GM12878 (cell line): Measurements from ENCODE around the gene CUTA. TPM values are rescaled to one million over a fixed set of nuclear protein-coding genes. Genes with fewer than 3 reads are reported as not detected.

Experiments
- ATAC-seq: fragments of 200-7000 bp; cut with Tn5 transposase; 3 replicates; pipeline ENCODE4 v1.9.1; 2020; ENCODE audit warnings: mild to moderate bottlenecking, moderate library complexity
- BruUV-seq: library from RNA; stranded (reverse); fragments of 400-500 nt; replicated peaks from 2 replicates; lab custom pipeline; 2021; lab: Mats Ljungman, UMichigan
- CTCF ChIA-PET: fragments of 300-600 bp; sonication (Branson Sonifier 250); formaldehyde crosslinking; extraction: SDS; loops from one replicate; lab custom pipeline; 2021; ENCODE audit warnings: inconsistent platforms; lab: Yijun Ruan, JAX
- POLR2A ChIA-PET: fragments of 350-600 bp; formaldehyde crosslinking; extraction: SDS; loops from one replicate; lab custom pipeline; 2021; ENCODE audit warnings: inconsistent platforms; lab: Charles Lee
- RAD21 ChIA-PET: fragments of 300-600 bp; sonication (Branson Sonifier 250); formaldehyde crosslinking; loops from one replicate; lab custom pipeline; 2023; ENCODE audit warnings: antibody characterized with exemption; ENCODE audit not compliant: unreplicated experiment; lab: Charles Lee
- SMC1A ChIA-PET: fragments of 300-600 bp; sonication (Branson Sonifier 250); formaldehyde crosslinking; loops from one replicate; lab custom pipeline; 2023; ENCODE audit not compliant: unreplicated experiment, uncharacterized antibody; lab: Charles Lee
- DNase-seq: peaks from one replicate; pipeline ENCODE4 v3.0.0-alpha.2; 2011; ENCODE audit warnings: low read depth, low spot score
- FAIRE-seq: peaks from 3 replicates; lab custom pipeline; 2011; peaks lifted over from hg19 to GRCh38; lab: Jason Lieb, UNC
- H2AFZ ChIP-seq: 2 replicates; pipeline ENCODE4 v1.6.0; 2011; ENCODE audit warnings: low read depth, low read length, control low read depth; ENCODE audit not compliant: control insufficient read depth
- H3K27ac ChIP-seq: 2 replicates; pipeline ENCODE4 v1.5.1; 2011; ENCODE audit warnings: control low read depth; ENCODE audit not compliant: control insufficient read depth, insufficient read depth
- H3K27me3 ChIP-seq, 2 experiments: replicated peaks in 1 of 2; 2 replicates each; pipeline versions ENCODE4 v1.6.0 to v1.6.1; 2011; ENCODE audit warnings: low read length in 1 of 2; ENCODE audit not compliant: control insufficient read depth in 2 of 2, insufficient read depth in 2 of 2
- H3K36me3 ChIP-seq, 2 experiments: 2 replicates each; pipeline ENCODE4 v1.5.1; 2011; ENCODE audit warnings: low read length in 1 of 2; ENCODE audit not compliant: control insufficient read depth in 2 of 2, insufficient read depth in 2 of 2
- H3K4me1 ChIP-seq: 2 replicates; pipeline ENCODE4 v1.6.1; 2011; ENCODE audit warnings: mild to moderate bottlenecking, low read length, moderate library complexity, mixed read lengths; ENCODE audit not compliant: control insufficient read depth, insufficient read depth
- H3K4me2 ChIP-seq: 2 replicates; pipeline ENCODE4 v1.6.0; 2011; ENCODE audit warnings: control low read depth; ENCODE audit not compliant: control insufficient read depth, insufficient read depth
- H3K4me3 ChIP-seq: fragments of 200-600 bp; sonication (generic); 2 replicates; pipeline ENCODE4 v1.5.1; 2016
- H3K79me2 ChIP-seq: 2 replicates; pipeline ENCODE4 v1.6.0; 2011; ENCODE audit warnings: low read length; ENCODE audit not compliant: control insufficient read depth, insufficient read depth
- H3K9ac ChIP-seq: 2 replicates; pipeline ENCODE4 v1.8.0; 2011; ENCODE audit warnings: low read length, control low read depth, mixed read lengths; ENCODE audit not compliant: control insufficient read depth, insufficient read depth
- H3K9me3 ChIP-seq: replicated peaks from 3 replicates; pipeline ENCODE4 v1.5.1; 2011; ENCODE audit warnings: mild to moderate bottlenecking, low read length; ENCODE audit not compliant: control insufficient read depth, insufficient read depth
- H4K20me1 ChIP-seq: 2 replicates; pipeline ENCODE4 v1.6.0; 2011; ENCODE audit not compliant: control insufficient read depth, insufficient read depth
- BHLHE40 ChIP-seq, 2 experiments: fragments of 450-650 bp in 1 of 2; IDR thresholded peaks; 2 replicates each; pipeline ENCODE4 v1.6.1; 2011 to 2017; ENCODE audit warnings: low read depth in 2 of 2, borderline replicate concordance in 1 of 2, improper control_type of control experiment in 1 of 2, low read length in 1 of 2, mild to moderate bottlenecking in 1 of 2
- CBFB ChIP-seq: IDR thresholded peaks from 2 replicates; pipeline ENCODE4 v1.6.1; 2016; ENCODE audit warnings: antibody characterized with exemption, low read depth
- GABPA ChIP-seq: IDR thresholded peaks from 2 replicates; pipeline ENCODE4 v1.6.1; 2014; ENCODE audit warnings: antibody characterized with exemption, low read depth, mild to moderate bottlenecking, inconsistent platforms
- GATAD2B ChIP-seq: fragments of 450-650 bp; conservative IDR thresholded peaks from 2 replicates; pipeline ENCODE4 v1.6.1; 2017; ENCODE audit warnings: low read depth, mild to moderate bottlenecking, moderate library complexity
- IKZF2 ChIP-seq, 2 experiments: fragments of 450-650 bp; IDR thresholded peaks; 2 replicates each; pipeline ENCODE4 v1.6.1; 2017; ENCODE audit warnings: mild to moderate bottlenecking in 2 of 2, moderate library complexity in 2 of 2
- IRF5 ChIP-seq: fragments of 450-650 bp; IDR thresholded peaks from 2 replicates; pipeline ENCODE4 v1.6.1; 2017; ENCODE audit warnings: borderline replicate concordance
- NR2F1 ChIP-seq: fragments of 450-650 bp; conservative IDR thresholded peaks from 2 replicates; pipeline ENCODE4 v1.6.1; 2017; ENCODE audit warnings: mild to moderate bottlenecking
- PAX5 ChIP-seq: IDR thresholded peaks from 2 replicates; pipeline ENCODE4 v1.6.1; 2011; ENCODE audit warnings: low read depth, low read length, borderline replicate concordance
- RCOR1 ChIP-seq: conservative IDR thresholded peaks from 2 replicates; pipeline ENCODE4 v1.6.1; 2012; ENCODE audit warnings: low read depth, low read length, improper control_type of control experiment
- RFX5 ChIP-seq: IDR thresholded peaks from 2 replicates; pipeline ENCODE4 v1.6.1; 2011; ENCODE audit warnings: low read depth, low read length, improper control_type of control experiment
- TCF7 ChIP-seq: IDR thresholded peaks from 2 replicates; pipeline ENCODE4 v1.6.1; 2014; ENCODE audit warnings: antibody characterized with exemption, borderline replicate concordance
- USF1 ChIP-seq: IDR thresholded peaks from 2 replicates; pipeline ENCODE4 v1.6.1; 2011; ENCODE audit warnings: borderline replicate concordance, low read depth, mild to moderate bottlenecking, moderate library complexity, mixed read lengths, low read length; ENCODE audit not compliant: insufficient read depth; ENCODE audit errors: extremely low read length
- YY1 ChIP-seq: IDR thresholded peaks from 2 replicates; pipeline ENCODE4 v1.6.1; 2011; ENCODE audit warnings: low read depth, mild to moderate bottlenecking, low read length
- ZBTB33 ChIP-seq: fragments of 450-650 bp; IDR thresholded peaks from 2 replicates; pipeline ENCODE4 v1.6.1; 2017; ENCODE audit warnings: mild to moderate bottlenecking
- WGBS: methylation state at CpG from one replicate; pipeline ENCODE4 v1.1.6; 2016; ENCODE audit warnings: low lambda C conversion rate; ENCODE audit not compliant: insufficient replicate concordance, insufficient coverage; ENCODE audit errors: missing lambda C conversion rate; 5-methylcytosine and 5-hydroxymethylcytosine counted together
- in situ Hi-C: fragments of 300-500 bp; cut with MboI; formaldehyde crosslinking; loops from 9 replicates; pipeline ENCODE4 v1.14.3; 2018; ENCODE audit warnings: mixed read lengths
- intact Hi-C: fragments of 100-400 bp; cut with micrococcal nuclease; formaldehyde crosslinking; loops from one replicate; pipeline ENCODE4 v1.14.2; 2022; ENCODE audit not compliant: unreplicated experiment
- polyA plus RNA-seq, 11 experiments: library from polyadenylated mRNA; depleted of rRNA in 4 of 11; unstranded in 6 of 11; stranded (reverse) in 5 of 11; fragments of >200 nt; fragmentation: Nextera tagmentation in 4 of 11; fragmentation: Illumina TruSeq in 1 of 11; extraction: Ambion mirVana in 4 of 11; extraction: Trizol in 1 of 11; gene quantifications; 1 replicate in 1 of 11; 2 replicates in 10 of 11; pipeline versions ENCODE4 v1.2.1 to v1.2.3, GENCODE V29; 2011 to 2016; ENCODE audit warnings: inconsistent platforms in 2 of 11, missing spikeins in 2 of 11, low read depth in 1 of 11
- total RNA-seq, 4 experiments: library from RNA; depleted of rRNA in 3 of 4; stranded (reverse); fragments of >200 nt in 3 of 4; fragmentation: Illumina TruSeq in 1 of 4; extraction: Trizol in 1 of 4; gene quantifications; 2 replicates each; pipeline versions ENCODE4 v1.2.1 to v1.2.3, GENCODE V29; 2013 to 2021

The CUTA gene
- total and polyA plus RNA-seq, 10 of the 15 experiments (the other 5 are each of a cell fraction or from before 2014, with no cell fraction given) = 102 to 293 (median 189) TPM

GRCh38 chr6:33405386-33405940 lies 12.4 kb downstream of the CUTA start:
- ATAC-seq (no peak), FAIRE-seq (no peak), DNase-seq (no peak)
- in situ Hi-C loops = no loop called here
- ChIA-PET RAD21 (no interaction called here), CTCF (interaction anchor here (1.4 kb wide), 1 partner anchor 92 kb away, joined by 4 read pairs; the partner anchor contains the start of gene TAPBP), POLR2A (interaction anchor here (0.6 kb wide), 1 partner anchor 51 kb away, joined by 5 read pairs; no protein-coding TSS in a partner anchor), SMC1A (no interaction called here)
- TF ChIP-seq BHLHE40 (IDR thresholded peaks at IDR 0.05; ENCODE audit: borderline replicate concordance in 1 of 2, low read depth in 2 of 2, low read length in 1 of 2) (no peak), TCF7 (no peak), GATAD2B (no peak)
- Histone ChIP-seq H3K36me3 (peaks cover 33 to 34% of the 10 kb centered on the region in 2 experiments), H2AFZ (no peak overlapping the region), H3K4me2 (no peak overlapping the region), H3K4me1 (peaks cover 7% of the 10 kb centered on the region; the same call in 1 of the 2 replicates), H3K79me2 (no peaks in the 10 kb centered on the region), H3K4me3 (no peak overlapping the region), H3K27me3 (no peaks in the 10 kb centered on the region), H3K9me3 (no peaks in the 10 kb centered on the region), H4K20me1 (no peaks in the 10 kb centered on the region), H3K9ac (no peak overlapping the region), H3K27ac (no peak overlapping the region)
- no TSS peak for BruUV-seq
- 78% methylated on average over 15 of the region's 15 CpGs for WGBS
- intact Hi-C loops = no loop called here

- no peak overlapping the region for H3K4me2 ChIP-seq
- intact Hi-C loops = no loop called here
- H3K4me1 ChIP-seq = peaks cover 7% of the 10 kb centered on the region; the same call in 1 of the 2 replicates
- no TSS peak for BruUV-seq
- ChIA-PET RAD21 (no interaction called here), POLR2A (no interaction called here), CTCF (interaction anchor here (1.4 kb wide), 1 partner anchor 91 kb away, joined by 4 read pairs; the partner anchor contains the start of gene TAPBP), SMC1A (no interaction called here)
- H3K79me2 ChIP-seq = no peaks in the 10 kb centered on the region
- no peak overlapping the region for H3K4me3 ChIP-seq
- in situ Hi-C loops = no loop called here
- H3K9me3 ChIP-seq = no peaks in the 10 kb centered on the region
- no peaks in the 10 kb centered on the region for H3K27me3 ChIP-seq
- no peak overlapping the region for H2AFZ ChIP-seq
- WGBS = 87% methylated on average over 17 of the region's 17 CpGs
- no peak overlapping the region for H3K27ac ChIP-seq
- peaks cover 33 to 34% of the 10 kb centered on the region in 2 experiments for H3K36me3 ChIP-seq
- no peak for FAIRE-seq
- ATAC-seq = no peak
- no peak for DNase-seq
- no peak overlapping the region for H3K9ac ChIP-seq
- no peaks in the 10 kb centered on the region for H4K20me1 ChIP-seq
- TF ChIP-seq IRF5 (no peak), ZBTB33 (no peak), YY1 (no peak), IKZF2 (IDR thresholded peaks at IDR 0.05) (no peak), RCOR1 (no peak), CBFB (no peak), NR2F1 (no peak), GABPA (no peak), PAX5 (no peak), USF1 (no peak), RFX5 (no peak)
Observed at GRCh38 chr6:33404884-33405283, 13.0 kb downstream of the CUTA start.
